Erythroblast (primary cell): ENCODE data around the gene CCSER2.

ENCODE experiments used
- GATA1 ChIP-seq: IDR thresholded peaks from 2 replicates; pipeline ENCODE4 v1.6.1; 2011; ENCODE audit warnings: low read depth, mild to moderate bottlenecking, control low read depth, low read length, moderate library complexity
- POLR2A ChIP-seq: IDR thresholded peaks from 2 replicates; pipeline ENCODE4 v1.6.1; 2011; ENCODE audit warnings: mild to moderate bottlenecking, low read length

GRCh38 chr10:84440781-84441180 lies 112.4 kb downstream of the CCSER2 start:
- no peak for TF ChIP-seq POLR2A
- no peak for TF ChIP-seq GATA1
